Umbilical cord (tissue), 2 donors: Measurements from ENCODE around the gene ATF4. TPM values are rescaled to one million over a fixed set of nuclear protein-coding genes. Genes with fewer than 3 reads are reported as not detected.

Experiments
- DNase-seq: peaks from one replicate; pipeline ENCODE4 v3.0.0-alpha.2; 2015; ENCODE audit warnings: low spot score
- total RNA-seq: library from RNA; depleted of rRNA; stranded (reverse); fragments of >200 nt; gene quantifications from one replicate; pipeline ENCODE4 v1.2.3, GENCODE V29; 2014; ENCODE audit warnings: low replicate concordance; ENCODE audit not compliant: insufficient read depth

Gene ATF4
- total RNA-seq, 1 donor from 2014 or later, result 231 TPM

DNA sequence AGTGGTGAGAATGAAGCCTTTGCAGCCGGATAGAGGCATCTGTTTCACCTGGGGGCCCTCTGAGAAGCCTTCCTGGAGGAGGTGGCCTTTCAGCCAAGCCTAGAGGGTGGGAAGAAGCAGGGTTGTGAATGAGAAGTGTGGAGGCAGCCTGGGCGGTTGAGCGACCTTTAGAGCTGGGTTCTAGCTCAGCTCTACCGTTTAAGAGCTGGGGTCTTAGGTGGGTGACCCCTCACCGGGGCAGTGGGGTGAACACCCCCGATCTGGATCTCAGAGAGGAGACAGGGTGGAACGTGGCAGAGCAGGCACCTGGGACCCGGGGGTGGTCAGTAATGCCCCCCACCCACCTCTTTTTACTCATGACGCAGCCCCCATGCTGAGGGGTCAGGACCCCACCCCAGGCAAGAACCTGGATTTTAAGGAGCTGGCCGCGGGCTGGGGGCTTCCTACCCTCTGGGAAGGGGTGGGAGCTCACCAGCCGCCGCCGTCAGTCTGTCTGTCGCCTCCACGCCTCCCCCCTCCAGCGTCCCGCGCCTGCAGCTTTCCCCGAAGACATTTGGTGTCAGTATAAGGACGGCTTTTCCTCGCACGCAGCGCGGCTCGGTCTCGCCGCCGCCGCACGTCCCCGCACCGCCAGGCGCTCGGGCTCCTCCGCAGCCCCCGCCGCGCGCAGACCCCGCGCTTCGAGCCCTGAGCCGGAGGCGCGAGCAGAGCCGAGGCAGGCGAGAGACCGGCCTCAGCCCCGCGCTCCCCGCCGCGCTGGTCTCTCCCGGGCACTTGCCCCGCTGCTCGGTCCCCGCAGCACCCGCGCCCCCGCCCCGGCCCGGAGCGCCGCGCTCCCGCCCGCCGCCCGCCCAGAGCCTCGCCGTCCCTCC lies 36.8 kb downstream of the ATF4 start:
- DNase-seq, result no peak

DNA sequence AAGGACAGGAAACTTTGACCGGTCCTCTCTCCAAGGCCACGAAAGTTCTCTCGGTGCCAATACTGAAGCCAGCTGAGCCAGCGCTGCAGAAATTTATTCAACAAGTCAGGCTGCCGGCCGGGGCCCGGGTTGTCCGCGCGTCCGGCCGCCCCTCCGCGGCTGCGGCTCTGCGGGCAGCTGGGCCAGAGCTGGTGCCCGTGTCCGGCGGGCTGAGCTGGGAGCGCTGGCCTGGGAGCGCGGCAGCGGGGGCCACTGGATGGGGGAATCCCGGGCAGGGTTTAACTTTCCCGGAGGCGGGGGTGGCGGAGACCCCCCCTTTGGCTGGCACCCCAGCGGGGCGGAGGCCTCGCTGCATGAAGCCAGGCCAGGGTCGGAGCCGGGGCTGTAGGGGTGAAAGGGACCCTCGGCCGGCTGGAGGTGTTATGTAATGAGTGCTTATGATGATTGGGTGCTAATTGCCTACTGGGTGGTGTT lies 37.9 kb downstream of the ATF4 start:
- DNase-seq, result no peak

DNA sequence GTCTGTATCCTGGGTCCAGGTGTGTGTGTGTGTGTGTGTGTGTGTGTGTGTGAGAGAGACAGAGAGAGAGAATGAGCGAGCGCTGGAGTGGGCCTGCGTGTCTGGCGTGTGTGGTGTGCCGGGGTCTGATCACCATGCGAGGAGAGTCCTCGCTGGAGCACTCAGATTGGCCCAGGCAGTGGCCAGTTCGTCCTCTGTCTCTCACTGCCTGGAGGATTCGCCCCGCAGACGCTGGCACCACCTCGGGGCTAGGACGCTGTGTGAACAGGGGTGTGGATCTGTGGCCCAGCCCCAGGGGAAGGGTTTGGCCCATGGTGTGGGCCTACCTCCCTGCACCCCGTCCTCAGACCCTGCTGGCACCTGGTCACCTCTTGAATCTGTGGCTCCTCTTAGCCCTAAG lies 38.6 kb downstream of the ATF4 start:
- DNase-seq, result no peak

DNA sequence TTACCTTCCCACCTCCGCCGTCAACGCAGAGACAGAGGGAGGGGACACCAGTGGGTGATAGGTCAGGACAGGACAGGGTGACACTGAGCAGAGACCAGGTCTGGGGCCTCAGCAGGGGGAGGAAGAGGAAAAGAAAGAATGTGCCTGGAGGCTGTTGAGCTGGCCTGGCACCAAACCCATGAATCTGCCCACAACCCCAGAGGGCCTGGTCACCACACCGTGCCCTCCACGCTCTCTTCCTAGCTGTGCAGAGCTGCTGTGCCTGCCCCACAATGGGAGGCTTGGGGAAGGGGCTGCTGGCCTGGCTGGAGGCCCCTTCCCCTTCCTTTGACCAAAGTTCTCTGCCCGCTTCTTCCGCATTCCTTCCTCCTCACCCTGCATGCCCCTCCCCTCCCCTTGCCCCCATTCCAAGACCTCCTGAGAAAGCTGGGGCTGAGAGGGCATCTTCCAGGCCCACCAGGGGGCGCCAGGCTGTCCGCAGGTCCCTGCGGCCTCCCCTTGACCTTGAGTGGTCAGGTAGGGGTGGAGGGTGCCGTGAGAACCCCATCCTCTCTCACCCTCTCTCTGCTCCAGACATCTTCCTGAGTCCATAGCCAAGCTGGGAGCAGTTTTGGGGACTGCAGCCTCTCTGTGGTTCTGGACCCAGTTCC lies 39.2 kb downstream of the ATF4 start:
- no peak for DNase-seq

DNA sequence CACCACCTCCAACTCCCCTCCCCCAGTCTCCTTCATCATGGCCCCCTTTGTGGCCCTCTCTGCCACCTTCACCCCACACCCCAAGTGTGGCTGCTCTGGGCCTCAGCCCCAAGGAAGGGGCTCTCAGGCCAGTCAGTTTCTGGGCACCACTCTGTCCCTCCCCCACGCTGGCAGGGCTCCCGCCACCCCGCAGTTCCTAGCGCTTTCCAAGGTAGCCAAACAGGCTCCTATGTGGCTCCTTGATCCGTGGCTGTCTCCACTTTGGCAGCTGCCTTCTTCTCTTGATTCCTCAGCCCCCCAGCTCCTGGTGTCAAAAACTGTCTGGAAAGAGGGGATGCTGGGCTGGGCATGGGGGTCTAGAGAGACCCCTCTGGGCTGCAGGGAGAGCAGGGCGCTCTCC lies 39.8 kb downstream of the ATF4 start:
- no peak for DNase-seq

DNA sequence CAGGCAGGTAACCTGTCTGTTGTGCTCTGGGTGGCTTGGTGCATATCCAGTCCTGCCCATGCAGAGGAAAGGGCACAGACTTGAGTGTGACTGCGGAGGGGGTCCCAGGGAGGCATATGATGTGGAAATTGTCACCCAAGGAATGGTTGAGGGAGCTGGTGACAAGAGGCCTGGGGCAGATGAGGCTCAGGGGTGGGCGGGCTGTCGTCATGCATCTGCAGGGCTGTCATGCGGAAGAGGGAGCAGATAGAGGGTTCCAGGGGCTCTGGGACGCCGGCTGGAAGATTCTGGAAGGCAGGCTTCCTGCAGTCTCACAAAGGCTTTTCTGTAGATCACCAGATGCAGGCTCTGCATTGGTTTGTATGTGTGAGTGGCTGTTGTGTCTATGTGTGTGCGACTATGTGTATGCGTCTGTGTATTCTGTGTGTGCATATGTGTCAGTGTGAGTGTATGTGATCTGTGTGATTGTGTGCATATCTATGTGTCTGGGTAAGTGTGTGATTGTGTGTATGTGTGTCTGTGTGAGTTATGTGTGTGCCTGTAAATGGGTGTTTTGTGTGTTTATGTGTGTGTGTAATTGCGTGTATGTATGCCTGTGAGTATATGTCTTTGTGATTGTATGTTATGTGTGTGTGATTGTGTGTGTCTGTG lies 42.6 kb downstream of the ATF4 start:
- DNase-seq, result no peak

DNA sequence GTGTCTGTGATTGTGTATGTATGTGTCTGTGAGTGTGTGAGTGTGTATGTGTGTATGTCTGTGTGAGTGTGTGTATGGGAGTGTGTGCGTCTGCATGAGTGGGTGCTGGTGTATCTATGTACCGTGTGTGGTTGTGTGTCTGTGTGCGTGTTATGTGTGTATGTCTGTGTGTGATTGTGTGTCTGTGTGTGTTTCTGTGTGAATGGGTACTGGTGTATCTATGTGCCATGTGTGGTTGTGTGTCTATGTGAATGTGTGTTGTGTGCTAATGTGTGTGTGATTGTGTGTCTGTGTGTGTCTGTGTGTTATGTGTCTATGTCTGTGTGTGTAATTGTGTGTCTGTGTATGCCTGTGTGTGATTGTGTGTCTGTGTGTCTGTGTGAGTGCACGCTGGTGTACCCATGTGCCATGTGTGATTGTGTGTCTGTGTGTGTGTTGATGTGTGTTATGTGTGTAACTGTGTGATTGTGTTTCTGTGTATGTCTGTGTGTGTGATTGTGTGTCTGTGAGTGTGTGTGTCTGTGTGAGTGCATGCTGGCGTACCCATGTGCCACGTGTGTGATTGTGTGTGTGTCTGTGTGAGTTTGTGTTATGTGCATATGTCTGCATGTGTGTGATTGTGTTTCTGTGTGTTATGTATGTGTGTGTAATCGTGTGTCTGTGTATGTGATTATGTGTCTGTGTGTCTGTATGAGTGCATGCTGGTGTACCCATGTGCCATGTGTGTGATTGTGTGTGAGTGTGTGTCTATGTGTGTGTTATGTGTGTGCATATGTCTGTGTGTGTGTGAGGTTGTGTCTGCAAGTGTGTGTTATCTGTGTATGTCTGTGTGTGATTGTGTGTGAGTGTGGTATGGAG lies 43.4 kb downstream of the ATF4 start:
- no peak for DNase-seq

DNA sequence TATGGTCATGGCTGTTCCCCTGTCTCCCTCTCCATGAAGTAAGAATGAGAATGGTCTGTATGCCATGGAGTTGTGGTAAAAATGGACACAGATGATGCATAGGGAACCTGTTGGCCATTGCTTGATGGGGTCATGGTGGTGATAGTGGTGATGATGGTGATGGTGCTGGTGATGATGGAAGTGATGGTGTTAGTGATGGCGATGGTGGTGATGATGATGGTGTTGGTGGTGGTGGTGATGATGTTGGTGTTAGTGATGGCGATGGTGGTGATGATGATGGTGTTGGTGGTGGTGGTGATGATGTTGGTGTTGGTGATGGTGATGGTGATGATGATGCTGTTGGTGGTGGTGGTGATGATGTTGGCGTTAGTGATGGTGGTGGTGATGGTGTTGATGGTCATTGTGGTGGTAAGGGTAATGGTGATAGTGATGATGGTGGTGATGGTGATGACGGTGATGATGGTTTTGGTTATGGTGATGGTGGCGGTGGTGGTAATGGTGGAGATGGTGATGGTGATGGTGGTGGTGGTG lies 45.1 kb downstream of the ATF4 start:
- no peak for DNase-seq

DNA sequence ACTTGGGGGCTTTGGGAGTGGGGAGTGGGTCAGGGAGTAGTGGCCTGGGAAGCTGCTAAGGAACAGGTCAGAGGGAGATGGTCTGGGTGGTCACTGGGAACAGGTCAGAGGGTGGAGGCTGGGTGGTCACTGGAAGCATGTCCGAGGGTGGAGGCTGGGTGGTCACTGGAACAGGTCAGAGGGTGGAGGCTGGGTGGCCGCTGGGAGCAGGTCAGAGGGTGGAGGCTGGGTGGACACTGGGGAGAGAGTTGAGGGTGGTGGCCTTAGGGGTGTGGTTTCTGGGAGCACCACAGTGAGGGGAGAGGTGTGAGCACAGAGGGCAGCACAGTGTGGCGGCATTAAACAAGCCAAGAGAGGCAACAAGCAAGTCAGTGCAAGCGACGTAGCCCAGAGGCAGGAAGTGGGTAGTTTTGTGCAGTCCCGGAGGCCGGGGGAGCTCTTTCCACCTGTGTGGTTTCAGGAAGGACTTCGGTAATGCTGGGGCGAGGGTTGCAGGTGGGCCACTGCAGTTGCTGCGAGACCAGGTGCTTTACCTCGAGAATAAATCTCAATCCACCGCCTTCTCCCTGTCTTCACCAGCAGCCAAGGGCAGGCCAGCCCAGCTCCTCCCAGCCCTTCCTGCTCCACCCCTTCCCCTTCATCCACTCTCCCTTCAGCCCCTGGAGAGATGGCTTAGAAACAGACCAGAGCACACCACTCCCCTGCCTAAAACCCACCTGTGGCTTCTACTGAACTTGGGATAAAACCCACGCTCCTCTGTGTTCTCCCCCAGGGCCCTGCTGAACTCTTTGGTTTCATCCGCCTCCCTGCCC lies 47.0 kb downstream of the ATF4 start:
- DNase-seq, result no peak

DNA sequence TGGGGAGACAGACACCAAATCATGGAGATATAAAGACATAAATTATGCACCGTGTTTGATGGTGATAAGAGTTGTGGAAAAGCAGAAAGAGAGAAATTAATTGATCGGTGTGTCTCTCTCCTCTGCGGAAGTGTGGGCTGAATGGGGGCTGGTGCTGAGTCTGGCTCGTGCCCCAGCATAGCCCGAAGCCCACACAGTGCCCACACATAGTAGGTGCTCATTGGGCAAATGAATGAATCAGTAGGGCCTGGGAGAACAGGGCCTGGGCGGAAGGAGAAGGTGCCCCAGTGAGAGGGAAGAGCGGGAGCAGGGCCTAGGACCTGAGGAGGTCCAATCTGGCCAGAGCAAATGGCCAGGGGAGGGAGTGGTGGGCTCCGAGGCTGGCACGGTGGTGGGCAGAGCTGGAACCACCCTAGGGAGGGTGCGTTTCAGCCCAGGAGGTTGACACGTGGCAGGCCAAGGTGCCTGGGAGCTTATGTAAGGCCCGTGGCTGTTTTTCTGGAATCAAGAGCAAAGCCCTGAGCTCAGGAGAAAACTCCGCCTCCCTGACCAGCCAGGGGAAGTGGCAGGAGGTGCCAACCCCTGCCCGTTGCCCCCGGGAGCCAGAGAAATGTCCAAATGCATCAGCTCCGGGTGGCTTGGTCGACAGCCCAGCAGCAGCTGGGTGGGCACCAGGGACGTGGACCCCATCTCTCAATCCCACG lies 48.1 kb downstream of the ATF4 start:
- no peak for DNase-seq

DNA sequence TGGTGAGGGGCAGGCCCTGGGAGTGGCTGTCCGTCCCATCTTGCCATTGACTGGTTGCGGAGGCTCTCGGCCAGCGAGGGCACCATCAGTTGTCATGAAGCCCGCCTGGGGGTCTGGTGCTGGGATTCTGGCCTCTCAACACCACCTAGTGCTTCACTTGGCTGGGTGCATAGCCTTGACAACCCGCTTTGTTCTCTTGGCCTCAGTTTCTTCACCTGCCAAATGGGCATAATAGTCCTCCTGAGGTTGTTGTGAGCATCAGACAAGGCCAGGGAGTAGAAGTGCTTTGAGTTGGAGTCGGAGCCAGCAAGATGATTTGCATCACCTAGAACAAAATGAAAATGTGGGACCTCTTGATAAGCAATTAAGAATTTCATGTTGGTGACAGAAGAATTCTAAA lies 48.7 kb downstream of the ATF4 start:
- no peak for DNase-seq

DNA sequence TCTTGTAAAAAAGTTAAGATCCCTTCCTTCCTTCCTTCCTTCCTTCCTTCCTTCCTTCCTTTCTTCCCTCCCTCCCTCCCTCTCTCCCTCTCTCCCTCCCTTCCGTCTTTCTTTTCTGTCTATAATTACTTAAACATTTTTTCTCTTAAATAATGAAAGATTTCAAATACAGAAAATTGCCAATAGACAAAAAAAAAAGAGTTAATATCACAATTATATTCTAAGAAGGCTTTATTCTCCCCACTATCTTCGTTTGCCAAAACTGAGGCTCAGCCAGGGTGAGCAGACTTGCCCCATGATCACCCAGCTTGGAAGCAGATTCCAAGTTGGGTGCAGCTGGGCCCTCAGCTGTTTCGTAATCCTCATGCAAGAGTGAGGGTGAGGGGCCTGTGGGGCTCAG lies 49.9 kb downstream of the ATF4 start:
- DNase-seq, result no peak

DNA sequence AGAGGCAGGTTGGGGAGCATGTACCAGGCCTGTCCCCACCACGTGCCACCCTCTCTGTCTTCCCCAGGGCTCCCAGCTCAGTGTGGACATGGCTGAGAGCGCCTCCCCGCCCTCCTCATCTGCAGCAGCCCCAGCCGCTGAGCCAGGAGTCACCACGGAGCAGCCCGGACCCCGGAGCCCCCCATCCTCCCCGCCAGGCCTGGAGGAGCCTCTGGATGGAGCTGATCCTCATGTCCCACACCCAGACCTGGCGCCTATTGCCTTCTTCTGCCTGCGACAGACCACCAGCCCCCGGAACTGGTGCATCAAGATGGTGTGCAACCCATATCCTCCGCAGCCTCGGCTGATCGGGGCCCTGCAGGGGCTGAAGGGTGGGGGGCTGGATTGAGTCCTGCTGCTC lies 50.3 kb downstream of the ATF4 start, which contains the start of gene CACNA1I:
Gene CACNA1I, plus strand, starts transcription at position 89 of the 400 bp plus-strand sequence. Its CDS starts 0 bp downstream, at position 89.
- no peak for DNase-seq

DNA sequence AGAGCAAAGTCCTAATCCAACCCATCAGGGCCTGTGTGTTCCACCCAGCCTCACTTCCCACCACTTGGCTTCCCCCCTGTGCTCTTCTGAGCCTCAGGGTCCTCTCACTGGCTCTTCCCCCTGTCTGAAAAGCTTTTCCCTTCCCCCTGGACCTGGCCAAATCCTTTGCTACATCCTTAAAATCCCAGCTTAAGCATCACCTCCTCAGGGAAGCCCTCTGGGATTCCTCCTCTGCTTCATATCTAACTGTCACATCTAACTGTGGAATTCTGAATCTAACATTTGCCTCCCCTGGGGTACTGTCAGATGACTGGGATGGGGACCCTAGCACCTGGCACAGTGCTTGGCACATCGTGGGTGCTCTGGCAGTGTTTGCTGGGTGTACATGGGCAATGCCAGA lies 51.2 kb downstream of the ATF4 start:
- DNase-seq, result no peak

Other genes with a start within 250 kb of the ATF4 start
- 2,339 TPM for gene RPL3, start 200.9 kb upstream of the ATF4 start, total RNA-seq
- gene SYNGR1, start 170.6 kb upstream of the ATF4 start, total RNA-seq, result 3.6 TPM
- gene TAB1, start 120.8 kb upstream of the ATF4 start, total RNA-seq, result 18.8 TPM
- gene MGAT3, start 63.5 kb upstream of the ATF4 start, total RNA-seq, result 2.2 TPM
- gene MIEF1, start 18.3 kb upstream of the ATF4 start, total RNA-seq, result 7.0 TPM
- 19.0 TPM for gene RPS19BP1, start 12.2 kb downstream of the ATF4 start, total RNA-seq
- gene CACNA1I, start 50.2 kb downstream of the ATF4 start, total RNA-seq, result 0.48 TPM